HG03159 (cell line): ENCODE measurements around the gene RASA4B.
"Not testable (repeated sequence)": the region's sequence is repeated elsewhere in the genome, so short reads cannot be mapped to it uniquely, and the experiment has no call there.

ENCODE experiments used
- ATAC-seq: cut with Tn5 transposase; IDR thresholded peaks from one replicate; pipeline ENCODE4 v1.9.1; 2021; ENCODE audit warnings: mild to moderate bottlenecking, moderate library complexity; ENCODE audit not compliant: unreplicated experiment

Gene RASA4B

DNA sequence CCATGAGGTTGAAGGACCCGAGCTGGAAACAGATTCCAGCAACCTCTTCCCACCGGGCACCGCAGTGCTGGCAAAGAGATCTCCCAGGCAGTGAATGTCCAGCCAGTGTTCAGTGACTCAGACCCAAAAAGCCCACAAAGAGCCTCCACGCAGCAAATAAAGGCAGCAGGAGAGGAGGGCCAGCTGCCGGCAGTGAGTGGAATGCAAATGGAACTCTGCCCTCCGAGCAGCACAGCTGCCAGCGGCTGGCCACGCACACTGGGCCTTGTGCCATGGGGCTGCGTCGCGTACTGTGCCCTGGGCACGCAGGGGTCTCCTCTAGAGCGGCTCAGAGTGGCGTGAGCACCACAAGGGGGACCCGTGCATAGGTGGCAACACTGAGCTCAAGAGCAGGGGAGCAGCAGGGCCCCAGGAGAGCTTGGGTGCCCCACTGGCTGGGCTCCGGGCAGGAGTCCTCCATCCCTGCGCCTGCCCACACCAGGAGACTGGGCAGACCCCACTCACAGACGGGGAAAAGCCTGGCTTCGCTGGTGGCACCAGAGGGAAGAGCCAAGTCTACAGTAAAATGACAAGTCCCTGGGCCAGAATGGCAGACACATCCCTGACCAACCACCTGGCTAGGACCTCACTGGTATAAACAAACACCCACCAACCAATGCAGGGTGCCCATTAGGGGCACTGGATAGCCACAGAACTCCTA is 42.7 kb downstream of the RASA4B start:
- not testable (repeated sequence) for ATAC-seq

DNA sequence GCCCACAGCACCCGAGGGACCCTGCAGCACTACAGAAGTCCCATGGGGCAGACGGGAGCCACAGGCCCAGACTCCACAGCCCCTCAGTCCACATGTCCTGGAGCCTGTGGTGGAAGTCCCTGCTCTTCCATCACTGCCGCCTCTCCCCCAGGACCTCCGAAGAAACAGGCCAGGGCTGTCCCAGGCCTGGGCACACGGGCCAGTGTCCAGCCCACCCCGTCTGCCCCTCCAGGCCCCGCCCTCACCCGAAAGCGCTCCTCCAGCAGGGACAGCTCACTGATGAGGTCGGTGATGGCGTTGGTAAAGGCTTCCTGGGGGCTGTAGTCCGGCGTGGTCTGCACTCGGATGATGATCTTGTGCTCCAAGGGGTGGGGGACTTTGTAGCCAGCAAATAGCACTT is 43.5 kb downstream of the RASA4B start:
- not testable (repeated sequence) for ATAC-seq

DNA sequence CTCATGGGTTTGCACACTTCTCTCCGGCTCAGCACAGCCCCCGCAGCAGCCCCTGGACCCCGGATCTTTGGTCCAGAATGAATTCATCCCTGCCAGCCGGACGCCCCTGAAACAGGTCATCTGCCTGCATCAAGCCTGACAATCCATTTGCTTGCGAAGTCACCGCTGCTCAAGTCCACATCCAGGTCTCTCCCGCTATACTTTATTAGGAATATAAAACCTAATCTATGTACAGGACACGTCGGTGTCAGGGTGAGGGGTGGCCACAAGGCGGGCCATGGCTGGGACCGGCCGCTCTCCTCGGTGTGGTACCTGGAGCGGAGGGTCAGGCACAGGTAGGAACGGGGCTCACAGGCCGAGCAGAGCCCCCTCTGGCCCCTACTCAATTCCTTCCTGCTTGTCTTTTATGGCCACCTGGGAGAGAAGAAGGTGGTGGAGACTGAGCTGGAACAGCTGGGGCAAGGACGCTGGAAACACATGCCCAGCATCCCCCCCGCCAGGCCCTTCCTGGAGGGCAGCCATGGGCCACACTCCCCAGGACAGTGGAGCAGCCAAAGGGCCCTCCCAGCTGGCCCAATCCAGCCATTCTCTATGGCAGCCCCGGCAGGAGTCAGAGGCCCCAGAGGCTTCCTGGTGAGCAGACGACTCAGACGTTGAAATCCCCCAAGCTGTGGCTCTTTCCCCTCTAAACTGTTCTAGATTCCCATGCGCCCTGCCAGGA is 44.1 kb downstream of the RASA4B start:
- no peak for ATAC-seq

DNA sequence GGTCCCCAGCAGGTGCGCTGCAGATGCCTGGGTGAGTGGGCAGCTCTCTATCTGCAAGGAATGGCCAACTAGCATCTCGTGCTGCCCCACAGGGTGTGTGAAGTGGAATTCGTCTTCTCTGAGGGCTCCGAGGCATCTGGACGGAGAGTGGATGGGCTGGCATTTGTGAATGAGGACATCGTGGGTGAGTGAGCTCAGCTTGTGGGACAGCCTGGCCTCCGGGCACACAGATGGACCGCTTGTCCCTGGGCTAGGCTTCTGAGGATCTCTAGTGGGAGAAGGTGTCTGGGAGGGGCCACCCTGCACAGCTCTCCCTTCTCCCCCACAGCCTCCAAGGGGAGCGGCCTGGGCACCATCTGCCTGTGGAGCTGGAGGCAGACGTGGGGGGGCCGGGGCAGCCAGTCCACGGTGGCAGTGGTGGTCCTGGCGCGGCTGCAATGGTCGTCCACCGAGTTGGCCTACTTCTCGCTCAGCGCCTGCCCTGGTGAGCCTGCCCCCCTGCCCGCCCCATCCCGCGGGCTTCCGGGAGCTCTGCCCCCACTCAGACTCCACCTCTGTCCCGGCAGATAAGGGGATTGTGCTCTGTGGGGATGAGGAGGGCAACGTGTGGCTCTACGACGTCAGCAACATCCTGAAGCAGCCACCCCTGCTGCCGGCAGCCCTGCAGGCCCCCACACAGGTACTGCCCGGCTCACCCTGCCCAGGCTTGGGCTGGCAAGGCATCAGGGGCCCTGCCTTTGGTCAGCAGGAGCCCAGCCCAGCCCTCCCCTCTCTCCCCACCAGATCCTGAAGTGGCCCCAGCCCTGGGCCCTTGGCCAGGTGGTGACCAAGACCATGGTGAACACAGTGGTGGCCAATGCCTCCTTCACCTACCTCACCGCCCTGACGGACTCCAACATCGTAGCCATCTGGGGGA is 45.2 kb downstream of the RASA4B start:
- no peak for ATAC-seq

DNA sequence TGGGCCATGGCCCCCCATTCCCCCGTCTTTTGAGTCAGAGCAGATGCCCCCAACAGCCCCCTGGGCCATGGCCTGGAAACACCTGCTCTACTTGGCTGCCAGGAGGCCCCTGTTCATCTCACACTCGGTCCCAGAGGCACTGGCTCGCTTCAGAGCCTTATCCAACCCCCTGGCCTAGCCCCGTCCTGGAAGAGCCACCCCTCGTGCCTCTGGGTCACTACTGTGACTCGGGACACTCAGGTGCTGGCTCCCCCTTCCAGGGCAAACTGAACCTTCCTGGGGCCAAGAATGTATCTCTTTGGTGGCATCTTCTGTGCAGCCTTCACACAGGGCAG is 45.8 kb downstream of the RASA4B start:
- no peak for ATAC-seq

DNA sequence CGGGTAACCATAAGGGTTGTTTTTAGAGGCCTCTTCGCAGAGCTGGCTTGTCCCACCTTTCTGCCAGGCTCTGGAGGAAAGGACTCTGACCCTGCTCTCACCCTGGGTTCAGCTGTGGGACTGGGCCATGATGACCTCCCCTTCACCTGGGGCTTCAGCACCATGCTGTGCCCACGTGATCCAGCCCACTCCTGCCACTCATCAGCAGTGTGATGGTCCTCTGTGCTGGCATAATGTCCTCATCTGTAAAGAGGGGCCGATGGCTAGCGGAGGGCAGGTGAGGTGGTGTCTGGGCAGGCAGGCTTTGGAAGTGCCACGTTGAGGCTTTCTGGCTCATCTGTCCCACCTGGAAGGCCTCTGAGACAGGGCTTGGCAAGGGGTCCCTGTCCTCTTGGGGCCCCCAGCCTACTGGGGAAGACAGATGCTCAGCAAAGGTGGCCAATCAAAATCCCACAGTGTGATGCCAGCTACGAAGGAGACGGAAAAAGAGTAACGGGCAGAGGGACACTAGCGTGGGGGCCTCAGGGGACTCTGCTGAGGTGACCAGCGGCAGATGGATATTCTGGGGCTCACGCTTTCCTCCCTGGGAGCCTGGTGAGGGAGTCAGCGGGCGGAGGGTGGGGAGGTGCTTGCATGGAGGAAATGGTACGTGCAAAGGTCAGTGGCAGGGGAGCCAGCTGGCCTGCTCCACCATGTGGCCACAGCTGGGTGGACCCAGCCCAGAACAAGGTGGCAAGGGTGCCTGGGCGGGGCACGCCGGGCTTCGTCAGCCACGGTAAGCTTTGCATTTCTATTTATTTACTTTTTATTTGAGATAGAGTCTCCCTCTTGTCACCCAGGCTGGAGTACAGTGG is 47.4 kb downstream of the RASA4B start:
- ATAC-seq, result no peak

DNA sequence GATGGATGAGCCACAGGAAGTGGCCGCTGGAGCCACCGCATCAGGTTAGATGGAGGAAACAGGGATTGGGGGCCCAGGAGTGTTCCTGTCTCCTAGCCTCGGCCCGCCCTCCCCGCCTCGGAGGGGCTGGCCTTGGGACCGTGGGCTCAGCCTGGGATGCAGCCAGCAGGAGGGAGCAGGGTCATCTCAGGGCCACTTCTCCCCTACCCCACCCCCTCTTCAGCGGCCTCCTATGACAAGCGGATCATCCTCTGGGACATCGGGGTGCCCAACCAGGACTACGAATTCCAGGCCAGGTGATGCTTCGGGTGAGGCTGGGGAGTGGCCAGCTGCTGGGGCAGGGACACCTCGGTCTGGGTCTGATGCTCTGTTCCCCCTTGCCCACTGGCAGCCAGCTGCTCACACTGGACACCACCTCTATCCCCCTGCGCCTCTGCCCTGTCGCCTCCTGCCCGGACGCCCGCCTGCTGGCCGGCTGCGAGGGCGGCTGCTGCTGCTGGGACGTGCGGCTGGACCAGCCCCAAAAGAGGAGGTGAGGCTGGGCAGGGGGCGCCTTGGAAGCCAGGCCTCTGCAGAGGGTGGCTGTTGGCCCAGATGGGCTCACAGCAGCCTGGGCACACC is 48.1 kb downstream of the RASA4B start:
- no peak for ATAC-seq

DNA sequence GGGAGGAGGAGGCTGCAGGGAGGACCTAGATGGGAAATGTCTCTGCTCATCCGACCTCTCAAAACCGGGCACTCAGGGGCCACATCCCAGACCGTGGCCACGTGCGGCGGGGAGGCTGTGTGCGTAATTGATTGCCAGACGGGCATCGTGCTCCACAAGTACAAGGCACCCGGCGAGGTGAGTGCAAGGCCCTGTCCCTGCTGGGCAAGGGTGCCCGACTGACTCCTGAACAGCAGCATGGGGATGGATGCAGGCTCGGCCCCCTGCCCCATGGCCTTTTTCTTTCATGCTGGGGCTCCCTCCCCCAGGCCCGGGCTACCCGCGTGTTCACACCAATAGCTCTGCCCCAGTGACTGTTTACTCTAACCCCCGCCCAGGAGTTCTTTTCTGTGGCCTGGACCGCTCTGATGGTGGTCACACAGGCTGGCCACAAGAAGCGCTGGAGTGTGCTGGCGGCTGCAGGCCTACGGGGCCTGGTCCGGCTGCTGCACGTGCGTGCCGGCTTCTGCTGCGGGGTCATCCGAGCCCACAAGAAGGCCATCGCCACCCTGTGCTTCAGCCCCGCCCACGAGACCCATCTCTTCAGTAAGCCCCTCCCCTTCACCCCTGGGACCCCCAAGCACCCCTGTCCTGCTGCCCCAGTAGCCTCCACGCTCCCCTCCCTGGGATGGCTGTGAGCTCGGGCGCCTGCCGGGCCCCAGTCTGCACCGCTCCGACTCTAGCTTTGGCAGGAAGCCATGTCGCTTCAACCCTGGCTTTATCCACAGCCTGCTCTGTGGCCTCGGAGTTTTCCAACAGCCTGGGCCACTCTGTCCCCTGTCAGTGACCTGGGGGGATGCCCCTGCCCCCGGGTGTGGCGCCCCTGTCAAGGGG is 48.9 kb downstream of the RASA4B start:
- ATAC-seq, result no peak

DNA sequence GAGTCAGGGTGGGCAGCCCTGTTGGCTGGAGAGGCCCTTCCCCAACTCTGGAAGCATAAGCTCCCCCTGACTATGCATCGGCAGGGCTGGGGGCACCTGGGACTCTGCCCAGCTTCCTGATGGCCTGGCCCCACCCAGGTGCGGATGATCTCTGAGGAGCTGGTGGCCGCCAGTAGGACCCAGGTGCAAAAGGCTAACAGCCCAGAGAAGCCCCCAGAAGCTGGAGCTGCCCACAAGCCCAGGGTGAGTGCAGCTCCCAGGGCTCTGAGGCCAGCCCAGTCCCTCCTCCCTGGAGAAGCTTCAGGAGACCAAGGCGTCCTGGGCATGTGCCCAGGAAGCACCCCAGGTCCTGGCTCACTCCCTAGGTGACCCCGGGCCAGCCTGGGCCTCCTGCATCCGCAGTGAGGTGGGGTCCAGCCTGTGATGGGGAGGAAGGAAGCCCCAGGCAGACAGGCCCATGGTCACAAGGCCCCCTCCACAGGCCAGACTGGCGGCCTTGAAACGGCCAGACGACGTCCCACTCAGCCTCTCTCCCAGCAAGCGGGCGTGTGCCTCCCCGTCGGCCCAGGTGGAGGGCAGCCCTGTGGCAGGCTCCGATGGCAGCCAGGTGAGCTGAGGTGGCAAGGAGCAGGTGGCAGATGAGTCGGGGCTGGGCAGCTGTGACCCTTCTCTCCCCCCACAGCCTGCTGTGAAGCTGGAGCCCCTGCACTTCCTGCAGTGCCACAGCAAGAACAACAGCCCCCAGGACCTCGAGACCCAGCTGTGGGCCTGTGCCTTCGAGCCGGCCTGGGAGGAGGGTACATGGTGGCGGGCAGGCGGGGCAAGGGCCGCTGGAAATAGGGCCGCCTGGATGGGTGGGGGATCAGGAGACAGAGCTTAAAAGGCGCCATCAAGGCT is 49.7 kb downstream of the RASA4B start:
- ATAC-seq, result no peak

DNA sequence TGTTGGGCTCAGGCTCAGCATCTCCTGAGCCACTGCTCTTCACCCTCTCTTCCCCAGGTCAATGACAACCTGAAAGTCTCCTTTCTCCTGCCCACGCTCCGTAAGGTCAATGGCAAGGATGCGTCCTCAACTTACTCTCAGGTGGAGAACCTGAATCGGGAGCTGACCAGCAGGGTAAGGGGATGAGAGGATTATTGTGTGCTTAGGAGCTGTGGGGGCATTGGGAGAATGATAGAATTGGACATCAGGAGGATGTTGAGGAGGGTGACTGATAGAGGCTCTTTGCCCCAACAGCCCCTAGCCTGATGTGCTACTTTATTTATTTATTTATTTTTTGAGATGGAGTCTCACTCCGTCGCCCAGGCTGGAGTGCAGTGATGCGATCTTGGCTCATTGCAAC is 51.5 kb downstream of the RASA4B start:
- ATAC-seq, result no peak

DNA sequence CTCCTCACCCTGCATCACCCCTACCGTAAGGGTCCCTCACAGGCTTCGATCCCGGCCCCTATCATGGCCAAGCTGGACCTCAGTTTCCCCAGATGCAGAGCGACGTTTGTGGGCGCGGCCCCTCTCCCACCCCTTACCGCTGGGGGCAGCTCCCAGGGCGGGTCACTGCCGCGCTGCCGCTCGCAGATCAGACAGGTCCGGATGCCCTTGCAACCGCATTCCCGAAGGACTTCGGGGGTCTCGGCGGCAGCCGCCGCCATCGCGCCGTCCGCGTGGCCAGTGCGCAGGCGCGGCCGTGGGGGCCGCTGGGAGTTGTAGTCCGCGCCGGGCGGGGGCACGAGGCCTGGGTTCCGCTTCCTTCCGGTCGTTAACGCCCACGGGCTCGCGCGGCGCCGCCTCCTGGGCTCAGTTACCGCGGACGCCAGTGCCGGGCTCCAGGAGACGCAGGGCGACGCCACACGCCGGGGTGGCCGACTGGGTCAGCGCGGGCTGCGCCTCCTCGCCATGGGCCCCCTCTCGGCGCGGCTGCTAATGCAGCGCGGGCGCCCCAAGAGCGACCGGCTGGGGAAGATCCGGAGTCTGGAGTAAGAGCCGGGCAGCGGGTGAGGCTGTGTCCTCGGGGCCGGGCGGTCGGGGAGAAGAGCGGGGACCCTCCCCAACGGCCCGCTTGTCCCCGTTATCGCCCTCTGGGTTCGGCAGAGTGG is 52.8 kb downstream of the RASA4B start, which contains the start of the genes ALKBH4 and LRWD1:
Gene ALKBH4 (minus strand): TSS at position 287 of the 704 bp plus-strand sequence. CDS start 27 bp downstream, at position 260.
Gene LRWD1 (plus strand): TSS at position 408 of the 704 bp plus-strand sequence. CDS start 97 bp downstream, at position 505.
- ATAC-seq, result peak; percentile 83

DNA sequence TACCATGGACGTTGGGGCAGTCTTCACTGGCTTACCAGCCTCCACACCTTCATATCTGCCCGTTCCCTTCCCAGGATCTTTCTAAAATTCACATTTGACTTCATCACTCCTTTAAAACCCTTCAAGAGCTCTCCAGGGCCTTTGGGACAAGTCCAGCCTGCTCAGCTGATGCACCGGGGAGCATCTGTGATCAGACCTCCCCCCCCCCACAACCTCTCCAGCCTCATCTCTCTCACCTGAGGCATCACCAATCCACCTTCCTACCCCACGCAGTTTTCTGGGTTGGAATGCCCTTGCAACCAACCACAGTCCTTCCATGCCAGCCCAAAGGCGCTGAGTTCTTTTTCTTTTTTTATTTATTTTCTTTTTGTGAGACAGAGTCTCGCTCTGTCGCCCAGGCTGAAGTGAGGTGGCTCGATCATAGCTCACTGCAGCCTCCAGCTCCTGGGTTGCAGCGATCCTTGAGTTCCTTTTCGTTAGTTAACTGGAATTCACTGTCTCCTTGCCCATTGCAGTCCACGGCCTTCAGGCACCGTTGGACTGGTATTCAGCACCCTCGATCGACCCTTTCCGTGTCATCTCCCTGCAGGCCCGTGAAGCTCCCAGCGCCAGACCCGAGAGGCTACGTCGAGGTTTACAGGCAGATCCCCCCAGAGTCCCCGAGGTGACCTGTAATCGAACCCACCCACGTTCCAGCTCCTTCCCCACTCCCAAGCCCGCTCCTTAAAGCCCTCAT is 53.6 kb downstream of the RASA4B start:
- ATAC-seq, result no peak

DNA sequence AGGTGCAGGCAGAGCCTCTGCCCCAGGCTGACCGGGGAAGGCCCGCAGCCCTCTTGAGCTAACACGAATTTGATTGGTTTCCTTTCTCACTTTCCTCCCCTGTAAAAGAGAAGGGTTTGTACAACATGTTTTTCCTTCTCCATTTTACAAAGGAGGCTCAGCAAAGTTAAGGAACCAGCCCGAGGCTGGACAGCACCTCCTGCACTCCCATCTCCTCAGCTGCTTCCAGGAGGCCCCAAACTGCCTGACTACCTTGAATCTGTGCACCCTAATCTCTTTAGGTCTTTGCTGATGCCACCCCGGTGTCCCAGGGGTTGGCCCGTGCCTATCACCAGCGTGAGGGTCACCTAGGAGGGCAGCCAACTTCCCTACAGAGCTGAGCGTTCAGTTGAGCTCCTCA is 57.1 kb downstream of the RASA4B start:
- no peak for ATAC-seq

DNA sequence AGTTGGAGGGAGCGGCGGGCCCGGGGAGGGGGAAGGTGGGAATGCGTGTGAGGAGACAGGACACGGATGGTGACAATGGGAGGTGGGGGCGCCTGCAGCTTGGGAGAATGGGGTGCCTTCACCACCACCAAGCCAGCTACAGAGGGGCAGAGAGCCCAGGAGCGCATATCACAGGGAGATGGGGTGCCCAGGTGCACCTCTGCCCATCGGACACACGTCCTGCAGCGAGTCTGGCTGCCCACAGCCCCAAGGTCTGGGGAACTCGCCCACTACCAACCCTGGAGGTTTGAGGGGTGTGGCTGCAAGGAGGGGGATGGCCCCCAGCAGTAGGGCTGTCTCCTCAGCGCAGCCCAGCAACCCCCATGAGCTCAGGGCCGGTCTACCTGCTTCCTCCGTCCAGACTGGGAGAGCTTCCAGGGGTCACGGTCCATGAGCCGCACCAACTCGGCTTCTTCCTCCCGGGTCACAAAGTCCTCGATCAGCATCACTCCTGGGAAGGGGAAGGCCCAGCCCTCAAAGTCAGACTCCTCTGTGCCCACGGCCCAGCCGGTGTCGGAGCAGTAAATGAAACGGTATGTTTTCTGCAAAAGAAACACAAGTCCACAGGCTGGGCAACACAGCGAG is 58.2 kb downstream of the RASA4B start:
- no peak for ATAC-seq

DNA sequence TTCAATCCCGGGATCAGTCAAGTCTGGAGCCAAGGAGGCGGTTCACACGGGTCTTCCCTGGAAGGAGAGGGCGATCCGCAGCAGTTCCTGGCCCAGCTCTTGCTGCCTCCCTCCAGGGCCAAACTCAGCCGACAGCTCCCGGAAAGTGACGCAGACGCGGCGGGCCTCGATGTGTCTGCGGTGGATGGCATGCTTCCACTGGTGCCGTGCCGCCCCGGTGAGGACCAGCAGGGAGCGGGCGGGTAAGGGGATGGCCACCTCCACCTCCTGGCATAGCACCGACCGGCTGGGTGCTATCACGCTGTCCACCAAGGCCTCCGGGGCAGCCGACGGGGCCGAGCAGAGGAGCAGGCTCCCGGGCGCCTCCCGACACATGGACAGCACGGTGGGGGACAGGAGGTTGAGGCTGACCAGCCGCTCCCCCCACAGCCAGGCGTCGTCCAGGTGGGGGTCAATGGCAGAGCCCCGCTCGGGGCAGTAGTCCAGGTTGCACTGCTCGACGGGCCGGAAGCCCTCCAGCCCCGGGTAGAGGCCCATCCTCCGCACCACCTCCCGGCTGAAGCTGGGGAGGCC is 60.1 kb downstream of the RASA4B start:
- no peak for ATAC-seq

DNA sequence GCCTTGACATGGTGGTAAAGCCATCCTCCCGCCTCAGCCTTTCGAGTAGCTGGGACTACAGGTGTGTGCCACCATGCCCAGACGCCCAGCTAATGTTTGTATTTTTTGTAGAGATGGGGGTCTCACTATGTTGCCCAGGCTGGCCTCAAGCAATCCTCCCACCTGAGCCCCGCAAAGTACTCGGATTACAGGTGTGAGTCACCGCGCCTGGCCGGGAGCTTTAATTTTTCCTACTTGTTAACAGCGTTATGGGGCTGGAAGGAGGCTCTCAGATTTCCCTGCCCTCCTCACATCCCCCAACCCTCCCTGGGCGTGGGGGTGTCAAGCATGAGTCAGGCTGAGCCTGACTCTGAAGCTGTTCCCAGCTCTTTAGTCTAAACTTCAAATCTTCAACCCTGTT is 61.2 kb downstream of the RASA4B start:
- no peak for ATAC-seq
